Activated naive CD8-positive, alpha-beta T cell treated with anti-CD3 and anti-CD28 coated beads for 36 hours (primary cell): ENCODE results near the gene CCDC78. TPM values are rescaled to one million over a fixed set of nuclear protein-coding genes. Genes with fewer than 3 reads are reported as not detected.
A peak's percentile ranks its signal among the peaks of the same experiment; 100 is the strongest.

Source experiments
- DNase-seq: peaks from one replicate; pipeline ENCODE4 v3.0.0; 2021
- H3K27ac Mint-ChIP-seq: one replicate; pipeline ENCODE4 v1.8.0; 2022; ENCODE audit warnings: mild to moderate bottlenecking, moderate library complexity, mixed read lengths
- H3K27me3 Mint-ChIP-seq: one replicate; pipeline ENCODE4 v1.8.0; 2022; ENCODE audit warnings: mild to moderate bottlenecking, mixed read lengths
- H3K36me3 Mint-ChIP-seq: one replicate; pipeline ENCODE4 v1.8.0; 2021; ENCODE audit warnings: mild to moderate bottlenecking, mixed read lengths
- H3K4me1 Mint-ChIP-seq: one replicate; pipeline ENCODE4 v1.8.0; 2021; ENCODE audit warnings: mixed read lengths
- H3K4me3 Mint-ChIP-seq: one replicate; pipeline ENCODE4 v1.8.0; 2022; ENCODE audit warnings: mild to moderate bottlenecking, moderate library complexity, mixed read lengths
- H3K9me3 Mint-ChIP-seq: one replicate; pipeline ENCODE4 v1.8.0; 2022; ENCODE audit warnings: mixed read lengths
- total RNA-seq, 2 experiments: library from RNA; stranded (reverse); gene quantifications; one replicate each; pipeline ENCODE4 v1.2.3, GENCODE V29; 2021

Gene CCDC78
- total RNA-seq, result 1 to 10 TPM; 6.5 to 8.1 TPM

DNA sequence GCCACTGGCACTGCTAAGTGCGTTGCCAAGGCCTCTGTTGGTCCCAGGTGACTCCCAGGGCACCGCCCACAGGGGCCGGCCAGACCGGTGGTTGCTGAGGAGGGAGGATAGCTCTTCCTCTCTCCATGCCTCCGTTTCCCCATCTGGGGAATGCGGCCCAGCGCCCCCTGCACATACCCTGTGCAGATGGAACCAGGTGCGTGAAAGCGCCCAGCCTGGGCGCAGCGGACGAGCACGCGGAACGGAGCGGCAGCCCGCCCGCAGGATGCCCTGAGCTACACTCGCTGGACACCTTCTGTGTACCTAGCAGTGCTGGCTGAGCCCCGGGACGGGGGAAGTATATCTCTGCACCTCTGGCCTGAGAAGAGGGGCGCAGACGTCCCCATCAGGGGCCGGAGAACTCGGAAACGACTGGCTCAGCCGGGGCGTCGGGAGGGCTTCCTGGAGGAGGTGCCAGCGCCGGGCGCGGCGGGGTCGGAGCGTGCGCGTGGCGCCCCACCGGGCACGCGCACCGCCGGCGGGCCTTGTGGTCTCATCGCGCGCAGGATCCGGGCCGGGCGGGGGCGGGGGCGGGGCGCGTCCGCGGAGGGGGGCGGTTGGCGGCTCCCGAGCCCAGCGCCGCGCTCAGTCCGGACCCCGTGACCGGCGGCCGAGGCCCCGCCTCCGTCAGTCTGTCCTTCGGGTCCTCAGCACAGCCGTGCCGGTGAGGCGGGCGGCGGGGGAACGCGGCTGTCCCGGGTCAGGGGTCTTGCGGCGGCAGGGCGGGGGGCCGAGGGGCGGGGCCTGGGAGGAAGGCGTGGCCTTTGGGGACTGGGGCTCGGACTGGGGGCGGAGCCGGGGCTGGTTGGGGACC, at the start of gene CCDC78, which contains the start of gene HAGHL:
TSS of gene CCDC78 (minus strand) at position 6 of the 853 bp plus-strand sequence. CDS start 76 bp downstream, outside the sequence.
TSS of gene HAGHL (plus strand) at position 669 of the 853 bp plus-strand sequence. CDS start 404 bp downstream, outside the sequence.
- Mint-ChIP-seq H3K36me3 (no peaks in the 10 kb centered on the region), H3K27ac (peak within 1 kb of the TSS; percentile 58), H3K4me1 (peaks cover 3% of the 10 kb centered on the region), H3K27me3 (no peaks in the 10 kb centered on the region), H3K4me3 (peak within 1 kb of the TSS; percentile 64), H3K9me3 (no peaks in the 10 kb centered on the region)
- DNase-seq, result peak; percentile 67

DNA sequence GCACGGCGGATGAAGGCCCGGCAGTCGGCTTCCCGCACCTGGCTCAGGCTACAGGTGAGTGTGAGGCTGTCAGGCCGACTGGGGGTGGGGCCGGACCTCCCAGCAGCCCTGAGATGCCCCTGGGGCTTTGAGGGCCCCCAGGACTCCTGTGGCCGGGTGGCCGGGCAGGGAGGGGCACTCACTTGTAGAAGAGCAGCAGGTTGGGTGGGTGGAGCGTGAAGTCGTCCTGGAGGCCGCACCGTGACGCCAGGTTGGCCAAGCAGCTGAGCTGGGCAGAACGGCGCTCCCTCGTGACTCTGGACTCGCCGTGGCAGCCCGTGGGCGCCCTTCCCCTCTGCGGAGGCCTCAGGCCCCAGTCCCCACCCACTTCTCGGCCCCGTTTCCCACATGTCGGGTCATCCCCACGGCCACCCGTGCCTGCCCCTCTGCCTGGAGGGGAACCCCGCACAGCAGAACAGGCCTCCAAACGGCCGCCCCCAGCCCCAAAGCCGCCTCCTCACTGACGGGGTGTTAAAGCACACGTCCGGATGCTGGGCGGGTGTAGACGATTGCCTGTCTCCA, 49.1 kb upstream of the CCDC78 start:
- no peak overlapping the region for H3K27ac Mint-ChIP-seq
- no peaks in the 10 kb centered on the region for H3K4me1 Mint-ChIP-seq
- no peaks in the 10 kb centered on the region for H3K36me3 Mint-ChIP-seq
- no peak overlapping the region for H3K4me3 Mint-ChIP-seq
- H3K9me3 Mint-ChIP-seq, result no peaks in the 10 kb centered on the region
- DNase-seq, result no peak
- H3K27me3 Mint-ChIP-seq, result peaks cover 14% of the 10 kb centered on the region

DNA sequence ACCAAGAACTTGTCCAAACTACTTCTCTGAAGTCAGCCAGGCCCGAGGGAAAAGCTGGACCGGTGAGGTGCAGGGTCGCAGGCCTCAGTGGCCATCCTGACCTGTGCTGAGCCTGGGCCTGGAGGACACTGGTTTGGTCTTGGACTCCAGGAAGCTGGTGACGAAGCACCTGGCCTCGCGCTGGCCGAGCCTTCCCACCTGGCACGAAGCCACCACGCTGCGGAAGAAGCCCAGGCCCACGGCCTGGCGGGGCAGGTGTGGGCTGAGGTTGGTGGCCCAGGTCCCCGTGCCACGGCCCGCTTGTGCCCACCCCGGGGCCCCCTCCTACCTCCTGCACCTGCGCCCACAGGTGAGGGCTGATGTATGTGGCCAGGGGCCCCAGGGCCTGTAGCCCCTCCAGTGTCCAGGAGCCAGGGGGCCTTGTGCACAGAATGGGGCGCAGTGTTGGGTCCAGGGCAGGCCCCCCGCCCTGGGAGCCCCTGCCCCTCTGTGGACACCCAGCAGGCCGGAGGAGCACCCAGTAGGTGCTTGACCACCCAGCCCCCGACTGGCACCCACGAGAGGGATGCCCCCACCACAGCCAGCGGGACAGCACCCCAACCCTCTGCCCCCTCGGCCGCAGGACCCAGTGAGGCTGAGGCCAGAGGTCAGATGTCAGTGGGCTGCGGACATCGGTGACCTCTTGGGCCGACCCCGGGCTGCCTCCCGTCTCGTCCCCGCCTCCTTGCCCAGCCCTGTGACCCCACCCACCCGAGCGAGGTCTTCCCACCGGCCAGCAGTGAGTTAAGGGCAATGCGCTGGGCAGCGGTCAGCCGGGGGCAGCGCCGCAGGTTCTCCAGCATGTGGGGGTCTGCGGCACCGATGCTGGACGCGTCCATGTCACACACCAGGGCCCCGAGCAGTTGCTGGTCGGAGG, 48.1 kb upstream of the CCDC78 start:
- Mint-ChIP-seq H3K27ac (no peak overlapping the region), H3K4me1 (no peaks in the 10 kb centered on the region), H3K36me3 (no peaks in the 10 kb centered on the region), H3K27me3 (peaks cover 14% of the 10 kb centered on the region), H3K9me3 (no peaks in the 10 kb centered on the region), H3K4me3 (no peak overlapping the region)
- DNase-seq, result no peak

DNA sequence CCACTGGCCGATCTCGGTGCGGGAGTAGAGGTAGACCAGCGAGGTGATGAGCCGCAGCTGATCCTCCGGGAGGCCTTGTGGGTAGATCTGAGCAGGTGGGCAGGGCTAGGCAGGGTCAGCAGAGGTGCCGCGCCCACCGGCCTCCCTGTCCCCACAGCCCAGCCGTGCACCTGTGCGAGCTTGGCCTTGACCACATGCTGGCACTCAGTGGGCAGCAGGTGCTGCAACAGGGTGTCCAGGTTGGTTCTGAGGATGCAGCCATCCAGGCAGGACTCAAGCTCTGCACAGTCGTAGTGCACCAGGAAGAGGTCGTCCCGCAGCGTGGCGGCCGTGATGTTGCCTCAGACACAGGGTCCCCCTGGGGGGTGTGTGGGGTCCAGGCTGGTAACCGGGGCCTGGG, 46.7 kb upstream of the CCDC78 start:
- Mint-ChIP-seq H3K4me1 (no peaks in the 10 kb centered on the region), H3K27ac (no peak overlapping the region), H3K36me3 (no peaks in the 10 kb centered on the region), H3K9me3 (no peaks in the 10 kb centered on the region), H3K27me3 (peaks cover 12% of the 10 kb centered on the region), H3K4me3 (no peak overlapping the region)
- DNase-seq, result no peak

DNA sequence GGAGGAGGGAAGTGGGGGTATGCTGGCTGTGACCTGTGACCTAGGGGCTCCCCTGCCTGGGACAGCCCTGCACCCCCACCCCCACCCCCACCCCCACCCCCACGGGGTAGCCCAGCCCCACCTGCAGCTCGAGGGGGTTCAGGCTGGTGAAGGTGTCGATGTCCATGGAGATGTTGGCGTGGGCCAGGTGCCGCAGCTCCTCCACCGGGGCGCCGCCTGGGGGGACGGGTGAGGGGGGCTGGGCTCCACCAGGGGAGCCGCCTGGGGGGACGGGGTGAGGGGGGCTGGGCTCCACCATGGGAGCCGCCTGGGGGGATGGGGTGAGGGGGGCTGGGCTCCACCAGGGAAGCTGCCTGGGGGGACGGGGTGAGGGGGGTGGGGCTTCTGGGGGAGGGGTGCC, 44.2 kb upstream of the CCDC78 start:
- Mint-ChIP-seq H3K27ac (no peak overlapping the region), H3K9me3 (no peaks in the 10 kb centered on the region), H3K4me3 (no peak overlapping the region), H3K36me3 (no peaks in the 10 kb centered on the region), H3K4me1 (no peaks in the 10 kb centered on the region), H3K27me3 (no peaks in the 10 kb centered on the region)
- DNase-seq, result no peak

DNA sequence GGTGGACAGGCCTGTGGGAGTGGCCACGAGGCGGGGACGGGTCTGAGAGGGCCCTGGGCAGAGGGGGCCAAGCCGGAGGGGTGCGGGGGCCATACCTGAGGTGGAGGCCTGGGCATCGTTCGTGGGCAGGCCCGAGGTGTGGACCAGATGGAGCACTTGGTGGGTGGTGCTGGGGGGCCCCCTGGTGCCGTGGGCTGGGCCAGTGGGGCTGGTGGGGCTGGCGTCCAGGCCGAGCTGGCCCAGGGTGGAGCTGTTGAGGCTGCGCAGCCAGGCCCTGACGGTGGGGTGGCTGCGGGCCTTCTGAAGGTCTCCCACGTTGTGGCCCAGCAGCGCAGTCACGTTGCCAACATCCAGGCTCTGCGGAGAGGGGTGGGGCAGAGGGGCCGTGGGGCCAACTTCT, 43.7 kb upstream of the CCDC78 start:
- Mint-ChIP-seq H3K27ac (no peak overlapping the region), H3K4me3 (no peak overlapping the region), H3K36me3 (no peaks in the 10 kb centered on the region), H3K9me3 (no peaks in the 10 kb centered on the region), H3K27me3 (no peaks in the 10 kb centered on the region), H3K4me1 (no peaks in the 10 kb centered on the region)
- no peak for DNase-seq

DNA sequence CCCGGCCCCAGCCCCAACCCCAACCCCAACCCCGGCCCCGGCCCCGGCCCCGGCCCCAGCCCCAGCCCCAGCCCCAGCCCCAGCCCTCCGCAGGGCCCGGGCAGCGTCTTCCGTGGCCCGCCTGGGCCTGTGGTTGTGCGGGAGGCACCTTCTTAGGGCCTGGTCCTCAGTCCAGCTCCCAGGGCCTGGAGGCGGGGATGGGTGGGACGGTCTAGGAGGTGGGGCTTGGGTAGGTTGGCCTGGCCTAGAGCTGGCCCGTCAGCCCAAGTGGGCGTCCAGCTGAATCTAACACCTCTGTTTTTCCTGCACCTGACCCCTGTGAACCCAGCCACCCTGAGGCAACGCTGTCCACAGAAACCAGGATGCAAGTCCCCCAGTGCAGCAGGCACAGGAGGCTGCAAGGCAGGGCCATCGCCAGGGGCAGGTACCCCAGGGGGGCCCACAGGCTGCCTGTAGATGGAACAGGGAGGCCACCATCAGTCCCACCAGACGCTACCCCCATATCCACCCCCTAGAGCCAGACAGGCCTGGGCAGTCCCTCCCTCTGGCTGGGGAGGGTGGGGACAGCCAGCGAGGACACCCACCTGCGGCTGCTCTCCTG, 43.0 kb upstream of the CCDC78 start:
- DNase-seq, result no peak
- no peak overlapping the region for H3K27ac Mint-ChIP-seq
- no peaks in the 10 kb centered on the region for H3K27me3 Mint-ChIP-seq
- no peaks in the 10 kb centered on the region for H3K36me3 Mint-ChIP-seq
- no peaks in the 10 kb centered on the region for H3K4me1 Mint-ChIP-seq
- no peak overlapping the region for H3K4me3 Mint-ChIP-seq
- no peaks in the 10 kb centered on the region for H3K9me3 Mint-ChIP-seq

DNA sequence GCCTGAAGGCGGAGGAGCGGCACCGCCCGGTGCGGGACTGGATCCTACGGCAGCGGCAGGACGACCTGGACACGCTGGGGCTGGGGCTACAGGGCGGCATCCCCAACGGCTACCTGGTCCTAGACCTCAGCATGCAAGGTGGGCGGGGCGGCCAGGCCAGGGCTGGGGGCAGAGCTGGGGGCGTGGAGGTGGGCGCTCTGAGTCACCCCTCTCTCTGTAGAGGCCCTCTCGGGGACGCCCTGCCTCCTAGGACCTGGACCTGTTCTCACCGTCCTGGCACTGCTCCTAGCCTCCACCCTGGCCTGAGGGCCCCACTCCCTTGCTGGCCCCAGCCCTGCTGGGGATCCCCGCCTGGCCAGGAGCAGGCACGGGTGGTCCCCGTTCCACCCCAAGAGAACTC, 42.2 kb upstream of the CCDC78 start:
- no peaks in the 10 kb centered on the region for H3K9me3 Mint-ChIP-seq
- no peak for DNase-seq
- H3K4me3 Mint-ChIP-seq, result no peak overlapping the region
- H3K27ac Mint-ChIP-seq, result no peak overlapping the region
- H3K4me1 Mint-ChIP-seq, result no peaks in the 10 kb centered on the region
- H3K36me3 Mint-ChIP-seq, result no peaks in the 10 kb centered on the region
- H3K27me3 Mint-ChIP-seq, result no peaks in the 10 kb centered on the region

DNA sequence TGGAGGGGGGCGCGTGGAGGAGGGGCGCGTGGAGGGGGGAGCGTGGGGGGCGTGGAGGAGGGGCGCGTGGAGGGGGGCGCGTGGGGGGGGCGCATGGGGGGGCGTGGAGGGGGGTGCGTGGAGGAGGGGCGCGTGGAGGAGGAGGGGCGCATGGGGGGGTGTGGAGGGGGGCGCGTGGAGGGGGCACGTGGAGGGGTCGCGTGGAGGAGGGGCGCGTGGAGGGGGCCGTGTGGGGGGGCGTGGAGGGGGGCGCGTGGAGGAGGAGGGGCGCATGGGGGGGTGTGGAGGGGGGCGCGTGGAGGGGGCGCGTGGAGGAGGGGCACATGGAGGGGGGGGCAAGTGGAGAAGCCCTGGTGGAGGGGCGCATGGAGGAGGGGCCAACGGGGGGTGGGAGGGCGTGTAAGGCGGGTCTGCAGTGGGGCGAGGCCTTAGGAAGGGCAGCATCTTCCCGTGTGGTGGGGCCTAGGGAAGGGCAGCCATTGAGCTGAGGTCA, 41.5 kb upstream of the CCDC78 start:
- no peak for DNase-seq
- H3K27me3 Mint-ChIP-seq, result no peaks in the 10 kb centered on the region
- no peak overlapping the region for H3K27ac Mint-ChIP-seq
- no peaks in the 10 kb centered on the region for H3K36me3 Mint-ChIP-seq
- H3K4me3 Mint-ChIP-seq, result no peak overlapping the region
- no peaks in the 10 kb centered on the region for H3K9me3 Mint-ChIP-seq
- H3K4me1 Mint-ChIP-seq, result no peaks in the 10 kb centered on the region

DNA sequence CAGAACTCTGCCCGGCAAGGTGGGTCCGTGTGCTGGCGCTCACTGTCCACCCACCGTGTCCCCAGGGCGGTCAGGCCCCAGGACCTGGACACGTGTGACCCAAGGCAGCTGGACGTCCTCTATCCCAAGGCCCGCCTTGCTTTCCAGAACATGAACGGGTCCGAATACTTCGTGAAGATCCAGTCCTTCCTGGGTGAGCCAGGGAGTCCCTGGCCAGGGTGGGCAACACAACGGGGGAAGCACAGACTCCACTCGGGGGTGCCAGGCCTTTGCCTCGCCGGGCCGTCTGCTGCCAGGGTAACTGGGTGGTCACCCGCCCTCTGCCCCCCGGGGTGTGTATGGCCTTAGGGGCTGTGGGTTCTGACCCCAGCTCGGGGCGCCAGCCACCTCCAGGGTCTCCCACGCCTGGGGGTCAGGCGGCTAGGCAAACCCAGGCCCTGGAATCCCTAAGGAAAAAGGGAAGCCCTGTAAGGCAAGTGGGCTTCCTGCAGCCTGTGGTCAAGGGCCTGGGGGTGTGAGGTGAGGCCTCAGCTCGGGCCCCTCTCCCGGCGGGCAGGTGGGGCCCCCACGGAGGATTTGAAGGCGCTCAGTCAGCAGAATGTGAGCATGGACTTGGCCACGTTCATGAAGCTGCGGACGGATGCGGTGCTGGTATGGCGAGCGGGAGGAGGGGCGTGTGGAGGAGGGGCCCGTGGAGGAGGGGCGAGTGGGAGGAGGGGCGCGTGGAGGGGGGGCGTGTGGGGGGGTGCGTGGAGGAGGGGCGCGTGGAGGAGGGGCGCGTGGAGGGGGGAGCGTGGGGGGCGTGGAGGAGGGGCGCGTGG, 40.8 kb upstream of the CCDC78 start:
- no peaks in the 10 kb centered on the region for H3K9me3 Mint-ChIP-seq
- DNase-seq, result no peak

DNA sequence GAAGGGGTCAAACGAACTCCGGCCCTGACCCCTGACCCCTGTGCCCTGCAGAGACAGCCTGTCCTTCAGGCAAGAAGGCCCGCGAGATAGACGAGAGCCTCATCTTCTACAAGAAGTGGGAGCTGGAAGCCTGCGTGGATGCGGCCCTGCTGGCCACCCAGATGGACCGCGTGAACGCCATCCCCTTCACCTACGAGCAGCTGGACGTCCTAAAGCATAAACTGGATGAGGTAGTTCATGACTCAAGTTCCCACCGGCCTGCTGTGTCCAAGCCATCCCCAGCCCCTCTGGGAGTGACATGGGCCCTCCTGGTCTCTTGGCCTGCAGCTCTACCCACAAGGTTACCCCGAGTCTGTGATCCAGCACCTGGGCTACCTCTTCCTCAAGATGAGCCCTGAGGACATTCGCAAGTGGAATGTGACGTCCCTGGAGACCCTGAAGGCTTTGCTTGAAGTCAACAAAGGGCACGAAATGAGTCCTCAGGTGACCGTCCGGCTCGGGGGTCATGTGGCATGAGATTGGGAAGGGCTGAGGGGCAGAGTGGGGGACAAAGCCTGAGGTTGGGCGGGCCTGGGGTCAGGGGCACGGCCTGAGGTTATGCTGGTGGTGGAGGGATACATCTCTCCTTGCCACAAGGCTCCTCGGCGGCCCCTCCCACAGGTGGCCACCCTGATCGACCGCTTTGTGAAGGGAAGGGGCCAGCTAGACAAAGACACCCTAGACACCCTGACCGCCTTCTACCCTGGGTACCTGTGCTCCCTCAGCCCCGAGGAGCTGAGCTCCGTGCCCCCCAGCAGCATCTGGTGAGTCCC, 40.0 kb upstream of the CCDC78 start:
- H3K4me1 Mint-ChIP-seq, result no peaks in the 10 kb centered on the region
- no peak overlapping the region for H3K27ac Mint-ChIP-seq
- H3K27me3 Mint-ChIP-seq, result no peaks in the 10 kb centered on the region
- H3K4me3 Mint-ChIP-seq, result no peak overlapping the region
- no peaks in the 10 kb centered on the region for H3K36me3 Mint-ChIP-seq
- no peak for DNase-seq
- H3K9me3 Mint-ChIP-seq, result no peaks in the 10 kb centered on the region

More for the DNA sequence above, 40.8 kb upstream of the CCDC78 start:
- no peaks in the 10 kb centered on the region for H3K36me3 Mint-ChIP-seq
- no peaks in the 10 kb centered on the region for H3K27me3 Mint-ChIP-seq
- H3K27ac Mint-ChIP-seq, result no peak overlapping the region
- H3K4me1 Mint-ChIP-seq, result no peaks in the 10 kb centered on the region
- H3K4me3 Mint-ChIP-seq, result no peak overlapping the region

DNA sequence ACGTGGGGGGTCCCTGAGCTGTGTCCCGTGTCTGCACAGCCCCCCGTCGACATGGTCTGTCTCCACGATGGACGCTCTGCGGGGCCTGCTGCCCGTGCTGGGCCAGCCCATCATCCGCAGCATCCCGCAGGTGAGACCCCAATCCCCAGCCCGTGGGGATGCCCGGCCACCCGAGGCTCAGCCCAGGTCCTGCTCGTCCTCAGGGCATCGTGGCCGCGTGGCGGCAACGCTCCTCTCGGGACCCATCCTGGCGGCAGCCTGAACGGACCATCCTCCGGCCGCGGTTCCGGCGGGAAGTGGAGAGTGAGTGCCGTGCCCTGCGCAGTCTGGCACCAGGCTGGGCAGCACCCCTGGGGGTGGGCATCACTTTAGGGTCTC, 39.2 kb upstream of the CCDC78 start:
- Mint-ChIP-seq H3K4me1 (no peaks in the 10 kb centered on the region), H3K4me3 (no peak overlapping the region), H3K27me3 (no peaks in the 10 kb centered on the region), H3K36me3 (no peaks in the 10 kb centered on the region), H3K9me3 (no peaks in the 10 kb centered on the region), H3K27ac (no peak overlapping the region)
- no peak for DNase-seq

DNA sequence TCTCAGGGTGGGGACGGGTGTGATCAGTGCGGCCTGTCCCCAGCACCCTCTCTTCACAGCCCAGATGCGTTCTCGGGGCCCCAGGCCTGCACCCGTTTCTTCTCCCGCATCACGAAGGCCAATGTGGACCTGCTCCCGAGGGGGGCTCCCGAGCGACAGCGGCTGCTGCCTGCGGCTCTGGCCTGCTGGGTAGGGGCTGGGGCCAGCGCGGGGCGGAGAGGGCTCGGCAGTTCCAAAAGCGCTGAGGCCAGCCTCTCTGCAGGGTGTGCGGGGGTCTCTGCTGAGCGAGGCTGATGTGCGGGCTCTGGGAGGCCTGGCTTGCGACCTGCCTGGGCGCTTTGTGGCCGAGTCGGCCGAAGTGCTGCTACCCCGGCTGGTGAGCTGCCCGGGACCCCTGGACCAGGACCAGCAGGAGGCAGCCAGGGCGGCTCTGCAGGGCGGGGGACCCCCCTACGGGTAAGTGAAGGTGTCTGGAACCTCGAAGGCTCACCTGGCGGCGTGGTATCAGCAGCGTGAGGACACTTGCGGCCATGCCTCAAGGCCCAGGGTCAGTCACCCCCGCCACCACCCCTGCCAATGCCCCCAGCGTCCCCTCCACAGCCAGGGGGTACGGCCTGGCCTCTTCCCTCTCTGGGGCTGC, 38.7 kb upstream of the CCDC78 start:
- no peak overlapping the region for H3K27ac Mint-ChIP-seq
- no peaks in the 10 kb centered on the region for H3K27me3 Mint-ChIP-seq
- no peak for DNase-seq
- H3K9me3 Mint-ChIP-seq, result no peaks in the 10 kb centered on the region
- H3K4me1 Mint-ChIP-seq, result no peaks in the 10 kb centered on the region
- no peak overlapping the region for H3K4me3 Mint-ChIP-seq
- no peaks in the 10 kb centered on the region for H3K36me3 Mint-ChIP-seq
